ENCODE data around the gene MORC3.
"Not testable (repeated sequence)": the region's sequence is repeated elsewhere in the genome, so short reads cannot be mapped to it uniquely, and the experiment has no call there.

MORC3 gene

GRCh38 chr21:36325373-36326010, 5.5 kb downstream of the MORC3 start:
- no peak for DNase-seq (ENCODE audit: low spot score)

DNA sequence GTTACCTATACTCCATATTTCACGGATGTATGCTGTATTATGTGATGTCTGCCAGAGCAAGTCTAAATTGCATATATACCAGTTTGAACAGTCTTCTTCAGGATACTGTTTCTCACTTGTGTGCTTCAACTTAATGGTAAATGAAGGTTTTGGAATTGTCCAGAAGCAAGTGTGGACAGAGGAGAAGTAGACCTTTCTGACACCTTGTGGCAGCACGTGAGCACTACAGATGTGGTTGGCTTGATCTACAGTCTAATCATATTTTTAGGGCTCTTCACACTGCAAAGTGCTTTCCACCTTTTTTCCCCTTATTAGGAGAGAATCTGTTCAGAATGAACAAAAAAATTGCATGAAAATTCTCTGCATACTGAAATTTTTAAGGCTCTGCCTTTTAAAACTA, 10.9 kb downstream of the MORC3 start:
- peak; percentile 82 for DNase-seq (ENCODE audit: low spot score)

GRCh38 chr21:36337099-36337509, 17.1 kb downstream of the MORC3 start:
- peak; percentile 80 for DNase-seq (ENCODE audit: low spot score)

GRCh38 chr21:36338975-36339374, 19.0 kb downstream of the MORC3 start:
- DNase-seq (ENCODE audit: low spot score), result no peak

DNA sequence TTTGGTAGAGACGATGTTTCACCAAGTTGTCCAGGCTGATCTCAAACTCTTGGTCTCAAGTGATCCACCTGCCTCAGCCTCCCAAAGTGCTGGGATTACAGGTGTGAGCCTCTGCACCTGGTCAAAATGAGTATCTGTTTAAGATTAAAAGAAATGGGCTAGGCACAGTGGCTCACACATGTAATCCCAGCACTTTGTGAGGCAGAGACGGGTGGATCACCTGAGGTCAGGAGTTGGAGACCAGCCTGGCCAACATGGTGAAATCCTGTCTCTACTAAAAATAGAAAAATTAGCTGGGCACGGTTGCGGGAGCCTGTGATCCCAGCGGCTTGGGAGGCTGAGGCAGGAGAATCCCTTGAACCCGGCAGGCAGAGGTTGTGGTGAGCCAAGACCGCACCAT, 22.6 kb downstream of the MORC3 start:
- not testable (repeated sequence) for DNase-seq (ENCODE audit: low spot score)

- DNase-seq (ENCODE audit: low spot score), result no peak
Measured at GRCh38 chr21:36344931-36345330, 24.9 kb downstream of the MORC3 start.

GRCh38 chr21:36347278-36347961, 27.4 kb downstream of the MORC3 start:
- DNase-seq (ENCODE audit: low spot score), result no peak

- DNase-seq (ENCODE audit: low spot score), result no peak
Measured at GRCh38 chr21:36347962-36348328, 27.9 kb downstream of the MORC3 start.

GRCh38 chr21:36349315-36349714, 29.3 kb downstream of the MORC3 start:
- no peak for DNase-seq (ENCODE audit: low spot score)

DNA sequence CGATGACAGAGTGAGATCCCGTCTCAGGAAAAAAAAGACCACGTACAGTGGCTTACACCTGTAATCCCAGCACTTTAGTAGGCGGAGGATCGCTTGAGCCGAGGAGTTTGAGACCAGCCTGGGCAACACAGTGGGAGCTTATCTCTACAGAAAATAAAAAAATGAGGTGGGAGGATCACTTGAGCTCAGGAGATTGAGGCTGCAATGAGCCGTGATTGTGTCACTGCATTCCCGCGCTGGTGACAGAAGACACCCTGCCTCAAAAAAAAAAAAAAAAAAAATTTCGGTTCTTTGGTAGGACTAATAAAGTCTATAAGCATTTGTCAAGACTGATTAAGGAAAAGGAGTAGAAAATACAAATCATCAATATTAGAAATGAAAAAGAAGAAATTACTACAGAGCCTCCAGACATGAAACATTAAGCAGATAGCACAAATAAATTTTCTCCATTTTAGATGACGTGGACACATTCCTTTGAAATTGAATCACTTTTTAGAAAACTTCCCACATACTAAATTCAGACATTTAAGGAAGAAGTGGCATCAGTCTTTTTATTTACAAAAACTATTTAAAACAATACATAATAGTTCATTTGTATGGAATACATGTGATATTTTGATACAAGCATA, 30.4 kb downstream of the MORC3 start:
- no peak for DNase-seq (ENCODE audit: low spot score)

DNA sequence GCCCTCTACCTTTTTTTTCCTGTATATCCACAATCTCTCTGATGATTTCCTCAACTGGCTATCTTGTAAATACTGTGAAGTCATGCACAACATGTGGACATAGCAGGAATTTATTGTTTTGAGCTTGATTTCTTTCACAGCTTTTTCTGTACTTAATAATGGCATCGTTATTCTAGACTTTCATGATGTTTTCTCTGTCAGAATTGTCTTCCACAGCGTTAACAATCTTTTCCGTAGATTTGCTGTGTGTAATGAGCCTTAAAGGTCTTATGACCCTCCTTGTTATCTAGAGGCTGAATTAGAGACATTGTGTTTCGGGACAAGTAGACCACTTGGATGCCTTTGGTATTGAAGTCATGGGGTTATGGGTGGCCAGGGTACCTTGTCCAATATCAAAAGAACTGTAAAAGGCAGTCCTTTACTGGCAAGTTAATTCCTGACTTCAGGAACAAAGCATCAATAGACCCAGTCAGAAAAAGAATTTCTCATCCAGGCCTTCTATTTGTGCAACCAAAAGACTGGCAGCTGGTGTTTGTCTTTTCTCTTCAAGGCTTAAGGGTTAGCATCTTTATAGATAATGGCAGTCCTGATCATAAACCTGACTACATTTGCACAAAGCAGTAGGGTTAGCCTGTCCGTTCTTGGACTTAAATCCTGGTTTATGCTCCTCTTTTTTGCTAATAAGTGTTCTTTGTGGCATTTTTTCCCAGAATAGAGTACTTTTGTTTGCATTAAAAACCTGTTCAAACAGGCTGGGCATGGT, 35.1 kb downstream of the MORC3 start:
- DNase-seq (ENCODE audit: low spot score), result no peak

DNA sequence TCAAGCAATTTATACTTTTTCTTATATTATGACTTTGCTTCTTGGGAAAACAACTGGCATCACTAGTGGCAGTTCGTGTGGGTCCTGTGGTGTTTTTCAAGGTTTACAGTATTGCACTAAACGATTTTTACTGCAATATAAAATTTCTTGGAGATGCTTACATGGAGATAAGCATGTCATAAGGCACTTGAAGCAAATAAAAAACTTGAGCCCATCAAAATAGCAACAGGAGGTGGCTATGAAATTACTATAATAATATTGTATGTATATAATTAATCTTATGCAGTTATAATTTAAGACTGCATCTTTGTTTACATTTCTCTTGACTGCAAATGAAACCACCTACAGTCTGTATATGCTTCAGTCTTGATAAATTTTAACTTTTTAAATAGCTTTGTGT, 35.9 kb downstream of the MORC3 start:
- no peak for DNase-seq (ENCODE audit: low spot score)

GRCh38 chr21:36359185-36359584, 39.2 kb downstream of the MORC3 start:
- DNase-seq (ENCODE audit: low spot score), result no peak

DNA sequence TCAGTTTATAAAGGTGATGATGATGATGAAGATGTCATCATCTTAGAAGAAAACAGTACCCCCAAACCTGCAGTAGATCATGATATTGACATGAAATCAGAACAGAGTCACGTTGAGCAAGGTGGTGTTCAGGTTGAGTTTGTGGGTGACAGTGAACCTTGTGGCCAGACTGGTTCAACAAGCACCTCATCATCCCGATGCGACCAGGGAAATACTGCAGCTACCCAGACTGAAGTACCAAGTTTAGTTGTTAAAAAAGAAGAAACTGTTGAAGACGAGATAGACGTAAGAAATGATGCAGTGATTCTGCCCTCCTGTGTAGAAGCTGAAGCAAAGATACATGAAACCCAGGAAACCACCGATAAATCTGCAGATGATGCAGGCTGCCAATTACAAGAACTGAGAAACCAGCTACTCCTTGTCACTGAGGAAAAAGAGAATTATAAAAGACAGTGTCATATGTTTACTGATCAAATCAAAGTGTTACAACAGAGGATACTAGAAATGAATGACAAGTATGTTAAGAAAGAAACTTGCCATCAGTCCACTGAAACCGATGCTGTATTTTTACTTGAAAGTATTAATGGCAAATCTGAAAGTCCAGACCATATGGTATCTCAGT, 49.2 kb downstream of the MORC3 start:
- no peak for DNase-seq (ENCODE audit: low spot score)

GRCh38 chr21:36375994-36376393, 56.0 kb downstream of the MORC3 start:
- no peak for DNase-seq (ENCODE audit: low spot score)

GRCh38 chr21:36377391-36377842, 57.4 kb downstream of the MORC3 start:
- no peak for DNase-seq (ENCODE audit: low spot score)

DNA sequence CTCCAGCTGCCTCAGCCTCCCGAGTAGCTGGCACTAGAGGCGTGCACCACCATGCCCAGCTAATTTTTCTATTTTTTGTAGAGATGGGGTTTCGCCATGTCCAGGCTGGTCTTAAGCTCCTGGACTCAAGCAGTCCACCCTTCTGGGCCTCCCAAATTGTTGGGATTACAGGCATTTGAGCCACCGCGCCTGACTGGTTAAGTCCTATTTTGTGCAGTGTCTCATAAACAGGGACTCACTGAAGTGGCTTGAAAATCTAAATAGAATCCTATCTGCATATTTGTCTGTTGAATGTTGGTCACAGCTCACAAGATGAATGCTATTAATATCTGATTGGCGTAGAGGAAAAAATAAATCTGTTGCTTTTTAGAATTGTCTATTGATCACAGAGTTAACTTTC, 59.3 kb downstream of the MORC3 start:
- DNase-seq (ENCODE audit: low spot score), result no peak

DNA sequence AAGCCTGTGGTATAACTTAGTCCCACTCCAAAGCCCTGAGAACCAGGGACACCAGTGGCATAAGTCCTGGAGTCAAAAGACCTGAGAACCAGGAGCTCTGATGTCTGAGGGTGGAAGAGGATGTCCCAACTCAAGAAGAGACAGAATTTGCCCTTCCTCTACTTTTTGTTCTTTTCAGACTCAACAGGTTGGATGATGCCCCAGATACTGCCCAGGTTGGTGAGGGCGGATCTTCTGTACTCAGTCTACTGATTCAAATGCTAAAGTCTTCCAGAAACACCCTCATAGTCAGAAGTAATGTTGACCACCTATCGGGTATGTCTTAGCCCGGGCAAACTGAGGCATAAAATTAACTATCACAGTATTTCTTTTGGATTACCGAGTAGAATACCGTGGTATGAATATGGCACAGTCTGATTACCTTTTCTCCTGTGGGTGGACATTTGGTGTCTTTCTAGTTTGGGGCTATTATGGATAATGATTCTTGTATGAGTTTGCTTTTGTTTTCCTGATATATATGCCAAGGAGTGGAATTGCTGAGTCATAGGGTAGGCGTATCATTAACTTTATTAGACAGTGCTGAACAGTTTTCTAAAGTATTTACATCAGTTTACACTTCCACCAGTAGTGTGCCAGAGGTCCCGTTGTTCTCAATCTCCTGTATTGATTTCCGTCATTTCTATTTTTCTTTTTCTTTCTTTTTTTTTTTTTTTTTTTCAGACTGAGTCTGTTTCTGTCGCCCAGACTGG, 62.0 kb downstream of the MORC3 start:
- peak; percentile 26 for DNase-seq (ENCODE audit: low spot score)

- not testable (repeated sequence) for DNase-seq (ENCODE audit: low spot score)
Measured at GRCh38 chr21:36382722-36383121, 62.7 kb downstream of the MORC3 start.

DNA sequence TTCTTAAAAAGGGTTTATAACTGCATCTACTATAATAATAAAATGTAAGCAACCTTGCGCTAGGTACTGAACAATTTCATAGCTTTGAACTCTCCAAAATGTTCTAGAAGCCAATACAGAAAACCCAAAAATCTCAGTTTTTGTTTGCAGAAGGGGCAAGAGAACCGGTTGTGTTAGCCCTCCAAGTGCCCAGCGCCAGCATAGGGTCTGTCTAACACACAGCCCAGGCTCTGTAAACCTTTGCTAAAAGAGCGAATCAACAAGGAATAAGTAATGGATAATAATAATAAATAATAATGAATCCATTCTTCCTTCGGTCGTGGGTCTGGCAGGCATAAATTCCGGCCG, 64.9 kb downstream of the MORC3 start:
- DNase-seq (ENCODE audit: low spot score), result no peak

DNA sequence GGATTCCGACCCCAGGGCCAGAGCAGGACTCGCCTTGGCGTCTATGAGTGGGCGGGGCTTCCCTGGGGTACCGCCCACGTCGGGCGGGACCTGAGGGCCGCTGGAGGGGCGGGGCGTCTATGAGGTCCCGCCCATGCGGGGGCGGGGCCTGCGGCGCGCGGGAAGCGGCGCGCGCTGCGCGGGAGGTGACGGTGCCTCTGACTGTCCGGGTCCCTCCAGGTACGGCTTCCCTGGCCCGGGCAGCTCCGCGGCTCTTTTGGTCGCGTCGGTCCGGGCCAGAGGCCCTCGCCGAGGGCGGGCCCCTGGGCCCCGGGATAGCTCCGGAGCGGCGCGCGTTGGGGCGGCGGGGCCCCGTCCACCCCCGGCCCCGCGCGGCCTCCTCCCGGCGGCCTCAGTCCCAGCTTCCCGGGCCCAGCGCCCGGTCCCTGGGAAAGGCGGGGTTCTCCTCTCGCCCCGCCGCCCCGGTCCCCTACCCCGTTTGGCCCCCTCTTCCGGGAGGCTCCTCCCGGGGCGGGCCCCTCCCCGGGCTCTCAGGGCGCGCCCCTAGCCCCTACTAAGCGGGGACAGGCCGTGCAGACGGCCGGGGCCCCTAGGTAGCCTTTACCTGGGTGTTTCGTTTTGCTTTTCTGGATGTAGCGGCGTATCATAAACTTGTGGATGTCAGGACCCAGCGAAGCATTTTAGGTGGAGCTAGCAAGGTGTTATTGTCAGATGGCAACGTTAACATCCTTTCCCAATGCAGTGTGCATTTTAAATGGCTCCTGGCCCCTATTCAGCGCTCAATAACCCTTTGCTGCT, 65.4 kb downstream of the MORC3 start, which contains the start of gene CHAF1B:
TSS of gene CHAF1B (plus strand) at position 160 of the 798 bp plus-strand sequence. CDS start 745 bp downstream, outside the sequence.
- DNase-seq (ENCODE audit: low spot score), result peak; percentile 87

Data from hematopoietic multipotent progenitor cell treated with erythropoietin and hydrocortisone succinate and interleukin-3 and kit ligand, for 17 days (in vitro differentiated cells).